Measurements from ENCODE around the gene CAMTA1. TPM values are rescaled to one million over a fixed set of nuclear protein-coding genes. Genes with fewer than 3 reads are reported as not detected.

The CAMTA1 gene
- total RNA-seq, 1 experiment from 2014 or later: 60.0 TPM

DNA sequence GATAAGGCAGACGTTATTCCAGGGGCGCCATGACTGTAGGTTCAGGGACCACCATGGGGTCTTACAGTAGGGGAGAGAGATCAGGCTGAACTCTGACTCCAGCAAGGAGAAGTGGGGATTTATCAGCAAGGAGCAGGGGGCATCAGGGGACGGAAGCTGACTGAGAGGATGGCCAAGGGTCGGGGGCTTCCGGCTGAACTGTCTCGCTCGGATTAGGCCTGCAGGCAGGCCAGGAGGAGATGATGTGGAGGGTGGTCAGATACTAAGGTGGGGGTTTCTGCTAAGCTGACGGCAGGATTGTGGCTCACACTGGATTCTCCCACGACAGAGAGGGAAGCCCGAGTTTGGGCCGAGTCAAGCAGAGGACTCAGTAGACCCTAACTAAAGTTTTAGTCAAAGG is 798.9 kb downstream of the CAMTA1 start:
- Histone ChIP-seq H3K4me3 (ENCODE audit: low read depth, low read length) (no peak overlapping the region), H3K27me3 (replicated peaks; ENCODE audit: control insufficient read depth, insufficient read depth, low read length) (no peaks in the 10 kb centered on the region; the same call in 1 of the 2 replicates), H3K4me1 (no peaks in the 10 kb centered on the region), H3K36me3 (ENCODE audit: control insufficient read depth, insufficient read depth, low read length) (no peaks in the 10 kb centered on the region), H3K9me3 (no peaks in the 10 kb centered on the region)
- peaks cover 9% of the 10 kb centered on the region for H3K27me3 Mint-ChIP-seq (ENCODE audit: insufficient read depth, unreplicated experiment)
- TF ChIP-seq, protein P1, sequence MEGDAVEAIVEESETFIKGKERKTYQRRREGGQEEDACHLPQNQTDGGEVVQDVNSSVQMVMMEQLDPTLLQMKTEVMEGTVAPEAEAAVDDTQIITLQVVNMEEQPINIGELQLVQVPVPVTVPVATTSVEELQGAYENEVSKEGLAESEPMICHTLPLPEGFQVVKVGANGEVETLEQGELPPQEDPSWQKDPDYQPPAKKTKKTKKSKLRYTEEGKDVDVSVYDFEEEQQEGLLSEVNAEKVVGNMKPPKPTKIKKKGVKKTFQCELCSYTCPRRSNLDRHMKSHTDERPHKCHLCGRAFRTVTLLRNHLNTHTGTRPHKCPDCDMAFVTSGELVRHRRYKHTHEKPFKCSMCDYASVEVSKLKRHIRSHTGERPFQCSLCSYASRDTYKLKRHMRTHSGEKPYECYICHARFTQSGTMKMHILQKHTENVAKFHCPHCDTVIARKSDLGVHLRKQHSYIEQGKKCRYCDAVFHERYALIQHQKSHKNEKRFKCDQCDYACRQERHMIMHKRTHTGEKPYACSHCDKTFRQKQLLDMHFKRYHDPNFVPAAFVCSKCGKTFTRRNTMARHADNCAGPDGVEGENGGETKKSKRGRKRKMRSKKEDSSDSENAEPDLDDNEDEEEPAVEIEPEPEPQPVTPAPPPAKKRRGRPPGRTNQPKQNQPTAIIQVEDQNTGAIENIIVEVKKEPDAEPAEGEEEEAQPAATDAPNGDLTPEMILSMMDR (IDR thresholded peaks at IDR 0.05; ENCODE audit: insufficient read depth in 1 of 2, low read depth in 1 of 2, low read length in 1 of 2, severe bottlenecking in 1 of 2, unreplicated experiment in 1 of 2): no peak
- H3K9me3 Mint-ChIP-seq (ENCODE audit: unreplicated experiment): no peaks in the 10 kb centered on the region
- no peaks in the 10 kb centered on the region for H3K4me1 Mint-ChIP-seq (ENCODE audit: low read depth, unreplicated experiment)
- POLR2A ChIA-PET: no interaction called here
- BruUV-seq (replicated peaks): no TSS peak
- intact Hi-C loops (cut with micrococcal nuclease; ENCODE audit: unreplicated experiment): no loop called here
- CTCF ChIA-PET: no interaction called here
- H3K27ac Mint-ChIP-seq (ENCODE audit: unreplicated experiment): no peak overlapping the region
- no peak overlapping the region for H3K4me3 Mint-ChIP-seq (ENCODE audit: unreplicated experiment)
- no peaks in the 10 kb centered on the region for H3K36me3 Mint-ChIP-seq (ENCODE audit: insufficient read depth, unreplicated experiment)
- DNase-seq: peak in 1 of 2 experiments; percentile 2

DNA sequence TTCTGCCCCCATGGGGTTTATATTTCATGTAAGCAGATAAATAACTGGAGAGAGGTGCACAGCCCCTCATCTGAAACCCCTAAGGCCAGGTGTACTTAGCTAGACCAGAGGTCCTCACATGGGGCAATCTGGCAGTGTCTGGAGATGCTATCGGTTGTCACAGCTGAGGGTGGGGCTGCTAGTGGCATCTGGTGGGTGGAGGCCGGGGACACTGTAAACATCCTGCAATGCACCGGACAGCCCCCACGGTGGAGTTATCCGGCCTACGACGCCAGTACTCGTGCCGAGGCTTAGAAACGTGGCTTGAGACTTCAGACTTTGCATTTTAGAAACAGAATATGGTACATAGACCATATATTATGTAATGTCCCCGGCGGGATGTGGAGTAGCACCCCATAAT is 799.4 kb downstream of the CAMTA1 start:
- no TSS peak for BruUV-seq (replicated peaks)
- Histone ChIP-seq H3K9me3 (no peaks in the 10 kb centered on the region), H3K4me3 (ENCODE audit: low read depth, low read length) (no peak overlapping the region), H3K4me1 (no peaks in the 10 kb centered on the region), H3K27me3 (replicated peaks; ENCODE audit: control insufficient read depth, insufficient read depth, low read length) (no peaks in the 10 kb centered on the region; the same call in 1 of the 2 replicates), H3K36me3 (ENCODE audit: control insufficient read depth, insufficient read depth, low read length) (no peaks in the 10 kb centered on the region)
- Mint-ChIP-seq H3K27ac (ENCODE audit: unreplicated experiment) (no peak overlapping the region), H3K36me3 (ENCODE audit: insufficient read depth, unreplicated experiment) (no peaks in the 10 kb centered on the region), H3K4me1 (ENCODE audit: low read depth, unreplicated experiment) (no peaks in the 10 kb centered on the region), H3K4me3 (ENCODE audit: unreplicated experiment) (no peak overlapping the region), H3K27me3 (ENCODE audit: insufficient read depth, unreplicated experiment) (peaks cover 9% of the 10 kb centered on the region), H3K9me3 (ENCODE audit: unreplicated experiment) (no peaks in the 10 kb centered on the region)
- ChIA-PET CTCF (no interaction called here), POLR2A (no interaction called here)
- intact Hi-C loops (cut with micrococcal nuclease; ENCODE audit: unreplicated experiment): no loop called here
- TF ChIP-seq, protein P1 (IDR thresholded peaks at IDR 0.05; ENCODE audit: insufficient read depth in 1 of 2, low read depth in 1 of 2, low read length in 1 of 2, severe bottlenecking in 1 of 2, unreplicated experiment in 1 of 2): no peak
- DNase-seq: peak in 1 of 2 experiments; percentile 12

DNA sequence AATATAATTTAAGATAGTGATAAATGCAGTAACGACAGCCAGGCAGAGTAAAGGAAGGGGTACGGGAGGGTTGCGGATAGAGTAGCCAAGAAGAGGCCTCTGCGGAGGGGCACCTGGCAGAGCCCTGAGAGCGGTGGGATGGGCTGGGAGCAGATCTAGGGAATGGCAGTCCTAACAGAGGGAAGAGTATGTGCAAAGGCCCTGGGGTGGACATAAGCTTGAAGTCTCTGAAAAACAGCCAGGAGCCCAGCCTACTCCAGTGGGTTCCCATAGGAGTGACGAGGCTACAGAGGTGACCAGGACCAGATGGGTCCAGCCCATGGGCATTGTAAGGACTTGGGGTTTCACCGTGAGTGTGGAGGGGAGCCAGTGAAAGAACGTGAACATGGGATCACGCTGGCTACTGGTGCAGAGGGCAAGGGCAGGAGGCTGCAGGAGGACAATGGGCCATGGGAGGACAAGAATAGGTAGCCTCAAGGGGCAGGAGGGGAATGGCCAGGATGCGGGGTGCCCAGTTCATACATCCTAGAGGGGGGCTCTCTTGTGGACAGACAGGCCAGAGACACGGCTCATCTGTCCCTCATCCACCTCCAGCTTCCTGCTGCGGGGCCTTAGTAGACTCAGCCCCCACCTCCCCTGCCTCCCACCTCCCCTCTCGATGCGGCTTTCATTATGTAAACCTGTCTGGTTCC is 800.1 kb downstream of the CAMTA1 start:
- ChIA-PET CTCF (no interaction called here), POLR2A (no interaction called here)
- Histone ChIP-seq H3K4me1 (no peaks in the 10 kb centered on the region), H3K27me3 (replicated peaks; ENCODE audit: control insufficient read depth, insufficient read depth, low read length) (no peaks in the 10 kb centered on the region; the same call in 1 of the 2 replicates), H3K4me3 (ENCODE audit: low read depth, low read length) (no peak overlapping the region), H3K9me3 (no peaks in the 10 kb centered on the region), H3K36me3 (ENCODE audit: control insufficient read depth, insufficient read depth, low read length) (no peaks in the 10 kb centered on the region)
- H3K9me3 Mint-ChIP-seq (ENCODE audit: unreplicated experiment): no peaks in the 10 kb centered on the region
- DNase-seq: peak in 1 of 2 experiments; percentile 7
- intact Hi-C loops (cut with micrococcal nuclease; ENCODE audit: unreplicated experiment): no loop called here
- no peak overlapping the region for H3K27ac Mint-ChIP-seq (ENCODE audit: unreplicated experiment)
- TF ChIP-seq, protein P1 (IDR thresholded peaks at IDR 0.05; ENCODE audit: insufficient read depth in 1 of 2, low read depth in 1 of 2, low read length in 1 of 2, severe bottlenecking in 1 of 2, unreplicated experiment in 1 of 2): no peak
- peaks cover 9% of the 10 kb centered on the region for H3K27me3 Mint-ChIP-seq (ENCODE audit: insufficient read depth, unreplicated experiment)
- BruUV-seq (replicated peaks): no TSS peak
- no peaks in the 10 kb centered on the region for H3K36me3 Mint-ChIP-seq (ENCODE audit: insufficient read depth, unreplicated experiment)
- no peaks in the 10 kb centered on the region for H3K4me1 Mint-ChIP-seq (ENCODE audit: low read depth, unreplicated experiment)
- H3K4me3 Mint-ChIP-seq (ENCODE audit: unreplicated experiment): no peak overlapping the region
